GM23248 (cell line): ENCODE results near the gene GLT6D1. TPM values are rescaled to one million over a fixed set of nuclear protein-coding genes. Genes with fewer than 3 reads are reported as not detected.

Experiments used
- DNase-seq: peaks from one replicate; pipeline ENCODE4 v3.0.0-alpha.2; 2015
- H2AFZ ChIP-seq: fragments of 200-600 bp; sonication (generic); 2 replicates; pipeline ENCODE4 v1.6.1; 2016; ENCODE audit warnings: antibody characterized with exemption
- H3F3A ChIP-seq: fragments of 200-600 bp; sonication (generic); 2 replicates; pipeline ENCODE4 v1.6.1; 2016; ENCODE audit warnings: mild to moderate bottlenecking, antibody characterized with exemption, mixed run types; ENCODE audit not compliant: insufficient read depth
- H3K27ac ChIP-seq: fragments of 200-600 bp; sonication (generic); 2 replicates; pipeline ENCODE4 v1.5.1; 2016; ENCODE audit warnings: mild to moderate bottlenecking
- H3K27me3 ChIP-seq: fragments of 200-600 bp; sonication (generic); replicated peaks from 2 replicates; pipeline ENCODE4 v1.6.1; 2016; ENCODE audit warnings: mild to moderate bottlenecking; ENCODE audit not compliant: insufficient read depth
- H3K36me3 ChIP-seq: fragments of 200-600 bp; sonication (generic); 2 replicates; pipeline ENCODE4 v1.6.1; 2016; ENCODE audit warnings: low read depth, mild to moderate bottlenecking
- H3K4me1 ChIP-seq: fragments of 200-600 bp; sonication (generic); 2 replicates; pipeline ENCODE4 v1.6.1; 2016; ENCODE audit warnings: mild to moderate bottlenecking; ENCODE audit not compliant: insufficient read depth
- H3K4me2 ChIP-seq: fragments of 200-600 bp; sonication (generic); one replicate; pipeline ENCODE4 v1.6.1; 2016; ENCODE audit warnings: mild to moderate bottlenecking; ENCODE audit not compliant: unreplicated experiment
- H3K4me3 ChIP-seq: fragments of 200-600 bp; sonication (generic); 2 replicates; pipeline ENCODE4 v1.5.1; 2016; ENCODE audit warnings: mild to moderate bottlenecking
- H3K79me2 ChIP-seq: fragments of 200-600 bp; sonication (generic); 2 replicates; pipeline ENCODE4 v1.6.1; 2016; ENCODE audit warnings: mild to moderate bottlenecking; ENCODE audit not compliant: insufficient read depth
- H3K9ac ChIP-seq: fragments of 200-600 bp; sonication (generic); 2 replicates; pipeline ENCODE4 v1.6.1; 2016; ENCODE audit warnings: mild to moderate bottlenecking
- H3K9me2 ChIP-seq: fragments of 200-600 bp; sonication (generic); 2 replicates; pipeline ENCODE4 v1.6.1; 2016; ENCODE audit warnings: mixed run types, mild to moderate bottlenecking, moderate library complexity; ENCODE audit not compliant: insufficient read depth
- H3K9me3 ChIP-seq: fragments of 200-600 bp; sonication (generic); one replicate; pipeline ENCODE4 v1.6.1; 2017; ENCODE audit warnings: low read depth
- H4K20me1 ChIP-seq: fragments of 200-600 bp; sonication (generic); 2 replicates; pipeline ENCODE4 v1.6.0; 2016; ENCODE audit not compliant: insufficient read depth
- EZH2 ChIP-seq: fragments of 200-600 bp; sonication (generic); IDR thresholded peaks from 2 replicates; pipeline ENCODE4 v1.6.1; 2018; ENCODE audit warnings: antibody characterized with exemption, mild to moderate bottlenecking; ENCODE audit not compliant: insufficient read depth, poor library complexity, severe bottlenecking
- EZH2phosphoT487 ChIP-seq: fragments of 200-600 bp; sonication (generic); IDR thresholded peaks from 2 replicates; pipeline ENCODE4 v1.6.1; 2018; ENCODE audit warnings: antibody characterized with exemption, moderate library complexity, mild to moderate bottlenecking, low read depth; ENCODE audit not compliant: insufficient read depth
- WGBS, 2 experiments: methylation state at CpG; one replicate each; pipeline ENCODE4 v1.1.6; 2015 to 2017; ENCODE audit warnings: low lambda C conversion rate in 2 of 2, low coverage in 1 of 2; ENCODE audit errors: missing lambda C conversion rate in 2 of 2; 5-methylcytosine and 5-hydroxymethylcytosine counted together
- in situ Hi-C: fragments of 300-500 bp; cut with MboI; formaldehyde crosslinking; loops from 2 replicates; pipeline ENCODE4 v1.15.0; 2020
- polyA plus RNA-seq: library from polyadenylated mRNA; unstranded; fragments of >200 nt; fragmentation: Nextera tagmentation; extraction: Ambion mirVana; gene quantifications from 2 replicates; pipeline ENCODE4 v1.2.1, GENCODE V29; 2016
- total RNA-seq: library from RNA; depleted of rRNA; stranded (reverse); fragments of >200 nt; shearing (Covaris generic); gene quantifications from 2 replicates; pipeline ENCODE4 v1.2.3, GENCODE V29; 2014

Gene GLT6D1
- total and polyA plus RNA-seq, 2 experiments from 2014 or later: not detected

GRCh38 chr9:135622415-135623020 is 16.8 kb downstream of the GLT6D1 start:
- no peaks in the 10 kb centered on the region for H3K79me2 ChIP-seq
- no peak overlapping the region for H3K4me3 ChIP-seq
- no peak overlapping the region for H2AFZ ChIP-seq
- H3K4me2 ChIP-seq: no peak overlapping the region
- peaks cover 10% of the 10 kb centered on the region for H3K27me3 ChIP-seq
- H3K9me2 ChIP-seq: no peaks in the 10 kb centered on the region
- H4K20me1 ChIP-seq: no peaks in the 10 kb centered on the region
- 31 to 32% methylated on average over 11 of the region's 11 CpGs for WGBS, 2 experiments
- no peaks in the 10 kb centered on the region for H3K36me3 ChIP-seq
- DNase-seq: no peak
- in situ Hi-C loops: no loop called here
- H3K4me1 ChIP-seq: no peaks in the 10 kb centered on the region
- no peaks in the 10 kb centered on the region for H3K9me3 ChIP-seq
- no peaks in the 10 kb centered on the region for H3F3A ChIP-seq
- no peak overlapping the region for H3K9ac ChIP-seq
- no peak for TF ChIP-seq EZH2
- TF ChIP-seq EZH2phosphoT487: no peak
- H3K27ac ChIP-seq: no peak overlapping the region

- H3K4me1 ChIP-seq: no peaks in the 10 kb centered on the region
- in situ Hi-C loops: no loop called here
- peaks cover 10% of the 10 kb centered on the region for H3K27me3 ChIP-seq
- 37 to 38% methylated on average over 7 of the region's 7 CpGs for WGBS, 2 experiments
- H3K4me2 ChIP-seq: no peak overlapping the region
- H3K79me2 ChIP-seq: no peaks in the 10 kb centered on the region
- TF ChIP-seq EZH2phosphoT487: no peak
- TF ChIP-seq EZH2: no peak
- H4K20me1 ChIP-seq: no peaks in the 10 kb centered on the region
- no peak overlapping the region for H3K27ac ChIP-seq
- no peaks in the 10 kb centered on the region for H3F3A ChIP-seq
- no peak overlapping the region for H2AFZ ChIP-seq
- H3K36me3 ChIP-seq: no peaks in the 10 kb centered on the region
- H3K9me3 ChIP-seq: no peaks in the 10 kb centered on the region
- no peak overlapping the region for H3K9ac ChIP-seq
- DNase-seq: no peak
- no peak overlapping the region for H3K4me3 ChIP-seq
- H3K9me2 ChIP-seq: no peaks in the 10 kb centered on the region
Observed at GRCh38 chr9:135620558-135620957, 18.8 kb downstream of the GLT6D1 start.

- no peak for DNase-seq
- no peak overlapping the region for H3K27ac ChIP-seq
- 38 to 60% methylated on average over 6 to 10 of the region's 10 CpGs for WGBS, 2 experiments
- H3F3A ChIP-seq: no peaks in the 10 kb centered on the region
- no peaks in the 10 kb centered on the region for H3K9me2 ChIP-seq
- no peak overlapping the region for H2AFZ ChIP-seq
- no peaks in the 10 kb centered on the region for H3K9me3 ChIP-seq
- no peak overlapping the region for H3K9ac ChIP-seq
- no peaks in the 10 kb centered on the region for H3K4me1 ChIP-seq
- no peaks in the 10 kb centered on the region for H3K79me2 ChIP-seq
- in situ Hi-C loops: no loop called here
- no peaks in the 10 kb centered on the region for H3K36me3 ChIP-seq
- H3K4me3 ChIP-seq: no peak overlapping the region
- peaks cover 10% of the 10 kb centered on the region for H3K27me3 ChIP-seq
- TF ChIP-seq EZH2 (no peak), EZH2phosphoT487 (no peak)
- no peaks in the 10 kb centered on the region for H4K20me1 ChIP-seq
- H3K4me2 ChIP-seq: no peak overlapping the region
Observed at GRCh38 chr9:135619599-135619886, 19.8 kb downstream of the GLT6D1 start.

GRCh38 chr9:135618866-135619598 is 20.3 kb downstream of the GLT6D1 start:
- no peaks in the 10 kb centered on the region for H3K4me1 ChIP-seq
- WGBS, 2 experiments: 53 to 55% methylated on average over 7 to 8 of the region's 8 CpGs
- H4K20me1 ChIP-seq: no peaks in the 10 kb centered on the region
- no peaks in the 10 kb centered on the region for H3K9me3 ChIP-seq
- no peak overlapping the region for H3K4me3 ChIP-seq
- no peak overlapping the region for H2AFZ ChIP-seq
- H3K79me2 ChIP-seq: no peaks in the 10 kb centered on the region
- no peaks in the 10 kb centered on the region for H3F3A ChIP-seq
- no peak overlapping the region for H3K4me2 ChIP-seq
- in situ Hi-C loops: no loop called here
- TF ChIP-seq EZH2 (no peak), EZH2phosphoT487 (no peak)
- H3K9me2 ChIP-seq: no peaks in the 10 kb centered on the region
- no peak overlapping the region for H3K9ac ChIP-seq
- no peak overlapping the region for H3K27ac ChIP-seq
- DNase-seq: no peak
- peaks cover 10% of the 10 kb centered on the region for H3K27me3 ChIP-seq
- H3K36me3 ChIP-seq: no peaks in the 10 kb centered on the region
